H1 (cell line): ENCODE data around the gene MYNN. TPM values are rescaled to one million over a fixed set of nuclear protein-coding genes. Genes with fewer than 3 reads are reported as not detected.

Experiments
- CHD2 ChIP-seq: IDR thresholded peaks from 2 replicates; pipeline ENCODE4 v1.6.1; 2012; ENCODE audit warnings: low read length, improper control_type of control experiment
- CHD7 ChIP-seq: fragments of 300-600 bp; sonication (generic); IDR thresholded peaks from 2 replicates; pipeline ENCODE4 v1.7.1; 2012; ENCODE audit warnings: low read length, moderate library complexity, mild to moderate bottlenecking, inconsistent platforms; ENCODE audit not compliant: insufficient replicate concordance
- PHF8 ChIP-seq: fragments of 200-600 bp; sonication (generic); conservative IDR thresholded peaks from 2 replicates; pipeline ENCODE4 v1.7.1; 2012; ENCODE audit warnings: low read depth, mild to moderate bottlenecking, inconsistent platforms, low read length, moderate library complexity
- SP2 ChIP-seq: IDR thresholded peaks from 2 replicates; pipeline ENCODE4 v1.6.1; 2012; ENCODE audit warnings: mild to moderate bottlenecking, low read length, inconsistent platforms
- polyA plus RNA-seq, 7 experiments: library from polyadenylated mRNA; depleted of rRNA in 3 of 7; stranded (reverse) in 5 of 7; unstranded in 2 of 7; fragments of >200 nt in 5 of 7; fragments of 200-250 nt in 2 of 7; gene quantifications; 1 replicate in 5 of 7; 2 replicates in 1 of 7; 4 replicates in 1 of 7; pipeline versions ENCODE4 v1.2.1 to v1.2.3, GENCODE V29; 2011 to 2013; ENCODE audit warnings: missing spikeins in 2 of 7, mixed read lengths in 2 of 7
- total RNA-seq: library from RNA; stranded (reverse); fragmentation: NEBNext Ultra II Directional; extraction: Animal tissue kit (Norgen Biotek cat#: 25700); gene quantifications from 2 replicates; pipeline ENCODE4 v1.2.1, GENCODE V29; 2021

MYNN gene
- total and polyA plus RNA-seq, 2 of the 8 experiments (the other 6 are each of a cell fraction or from before 2014, with no cell fraction given), result 7.3 to 15.2 TPM

GRCh38 chr3:169818316-169818715 lies 45.1 kb downstream of the MYNN start (continued):
- TF ChIP-seq CHD7 (no peak), CHD2 (no peak), PHF8 (no peak), SP2 (no peak)
